Activated naive CD4-positive, alpha-beta T cell treated with anti-CD3 and anti-CD28 coated beads, Interleukin-2, amount 10 ng/mL, durations not matched to agents 7 days and 5 days (primary cell): ENCODE results near the gene SYNE3.
A peak's percentile ranks its signal among the peaks of the same experiment; 100 is the strongest.

Source experiments
- CTCF ChIA-PET: fragments of 350-600 bp; sonication (Branson Sonifier 250); formaldehyde crosslinking; loops from one replicate; lab custom pipeline; 2021; ENCODE audit warnings: antibody characterized with exemption; lab: Charles Lee
- DNase-seq: peaks from one replicate; pipeline ENCODE4 v3.0.0-alpha.2; 2020
- H3K27ac Mint-ChIP-seq: one replicate; pipeline ENCODE4 v1.8.0; 2021; ENCODE audit warnings: mild to moderate bottlenecking, moderate library complexity, mixed read lengths
- H3K27me3 Mint-ChIP-seq: one replicate; pipeline ENCODE4 v1.8.0; 2021; ENCODE audit warnings: mild to moderate bottlenecking, mixed read lengths
- H3K36me3 Mint-ChIP-seq: one replicate; pipeline ENCODE4 v1.8.0; 2021; ENCODE audit warnings: mixed read lengths
- H3K4me1 Mint-ChIP-seq: one replicate; pipeline ENCODE4 v1.8.0; 2021; ENCODE audit warnings: mixed read lengths
- H3K4me3 Mint-ChIP-seq: one replicate; pipeline ENCODE4 v1.8.0; 2021; ENCODE audit warnings: mild to moderate bottlenecking, moderate library complexity, mixed read lengths
- H3K9me3 Mint-ChIP-seq: one replicate; pipeline ENCODE4 v1.8.0; 2021; ENCODE audit warnings: mixed read lengths

The SYNE3 gene

GRCh38 chr14:95547272-95547625 is 30.8 kb upstream of the SYNE3 start:
- Mint-ChIP-seq H3K27me3 (no peaks in the 10 kb centered on the region), H3K9me3 (no peaks in the 10 kb centered on the region), H3K4me1 (peaks cover 2% of the 10 kb centered on the region), H3K27ac (no peak overlapping the region), H3K36me3 (peaks cover 14% of the 10 kb centered on the region), H3K4me3 (no peak overlapping the region)
- no peak for DNase-seq
- CTCF ChIA-PET = interaction anchor here (0.6 to 2.1 kb wide), 4 partner anchors 12 to 136 kb away, joined by 3 to 6 read pairs (median 3); no protein-coding TSS in a partner anchor

DNA sequence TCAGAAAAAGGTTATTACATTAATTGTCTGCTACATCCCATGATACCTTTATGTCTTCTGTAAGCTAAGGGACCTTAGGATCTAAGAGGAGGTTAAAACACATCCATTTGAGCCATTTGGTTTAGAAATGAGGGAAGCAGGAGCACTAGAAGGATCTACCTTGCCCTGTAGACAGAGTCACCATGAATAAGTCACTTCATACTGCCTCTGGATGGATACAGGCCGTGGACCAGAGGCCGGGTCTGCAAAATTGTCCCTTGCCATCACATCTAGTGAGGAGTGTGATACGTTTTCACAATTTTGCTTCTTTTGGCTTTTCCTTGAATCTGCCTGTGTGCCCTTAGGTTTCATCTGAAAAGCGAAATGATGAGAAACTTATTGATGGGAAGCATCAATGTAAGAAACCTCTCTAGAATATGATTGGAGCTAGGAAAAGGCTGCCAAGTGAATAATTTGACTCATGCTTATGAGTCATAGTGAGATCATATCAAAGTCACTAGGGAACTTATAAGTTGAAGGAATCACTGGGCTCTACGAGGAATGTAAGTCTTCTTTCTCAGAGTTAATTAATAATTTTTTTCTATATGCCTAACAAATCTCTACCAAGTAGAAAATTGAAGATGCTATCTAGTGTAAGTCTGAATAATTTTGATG is 29.2 kb upstream of the SYNE3 start:
- CTCF ChIA-PET = interaction anchor here (2.1 kb wide), 1 partner anchor 103 kb away, joined by 6 read pairs; no protein-coding TSS in a partner anchor
- H3K4me3 Mint-ChIP-seq = no peak overlapping the region
- peaks cover 14% of the 10 kb centered on the region for H3K36me3 Mint-ChIP-seq
- no peak for DNase-seq
- no peak overlapping the region for H3K27ac Mint-ChIP-seq
- H3K9me3 Mint-ChIP-seq = no peaks in the 10 kb centered on the region
- peaks cover 2% of the 10 kb centered on the region for H3K4me1 Mint-ChIP-seq
- no peaks in the 10 kb centered on the region for H3K27me3 Mint-ChIP-seq

DNA sequence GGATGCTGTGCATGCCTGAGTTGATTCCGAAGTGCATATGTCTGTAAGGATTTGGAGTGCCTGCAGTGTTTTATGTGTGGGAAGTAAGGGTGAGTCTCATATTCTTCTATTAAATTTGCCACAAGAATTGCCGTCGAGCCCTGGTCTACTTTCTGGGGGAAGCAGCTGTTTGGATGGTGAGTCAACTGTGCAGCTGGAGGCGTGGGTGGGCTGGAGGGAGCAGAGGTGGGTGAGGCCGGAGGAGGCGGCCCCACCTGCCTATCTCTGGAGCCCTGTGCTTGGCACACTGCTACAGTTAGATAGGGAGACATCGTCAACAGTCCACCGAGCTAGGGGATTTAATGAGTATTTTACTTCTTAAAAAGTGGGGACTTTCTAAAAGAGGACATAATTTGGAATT is 28.1 kb upstream of the SYNE3 start:
- Mint-ChIP-seq H3K4me1 (peaks cover 2% of the 10 kb centered on the region), H3K27ac (no peak overlapping the region), H3K4me3 (no peak overlapping the region), H3K9me3 (no peaks in the 10 kb centered on the region), H3K27me3 (no peaks in the 10 kb centered on the region), H3K36me3 (peaks cover 14% of the 10 kb centered on the region)
- CTCF ChIA-PET = no interaction called here
- DNase-seq = no peak

- H3K27ac Mint-ChIP-seq = no peak overlapping the region
- H3K4me1 Mint-ChIP-seq = peaks cover 6% of the 10 kb centered on the region
- CTCF ChIA-PET = interaction anchor here (0.6 kb wide), 1 partner anchor 1485 kb away, joined by 3 read pairs; no protein-coding TSS in a partner anchor
These were observed 26.6 kb upstream of the SYNE3 start for GRCh38 chr14:95543021-95543420.

GRCh38 chr14:95541932-95542930 is 25.8 kb upstream of the SYNE3 start:
- H3K36me3 Mint-ChIP-seq = peaks cover 17% of the 10 kb centered on the region
- no peak overlapping the region for H3K27ac Mint-ChIP-seq
- H3K4me1 Mint-ChIP-seq = peaks cover 13% of the 10 kb centered on the region
- H3K27me3 Mint-ChIP-seq = no peaks in the 10 kb centered on the region
- DNase-seq = no peak
- no peak overlapping the region for H3K4me3 Mint-ChIP-seq
- no peaks in the 10 kb centered on the region for H3K9me3 Mint-ChIP-seq
- CTCF ChIA-PET = interaction anchor here (0.6 to 1.1 kb wide), 2 partner anchors 89 to 1484 kb away, joined by 3 read pairs; no protein-coding TSS in a partner anchor

More at GRCh38 chr14:95543021-95543420, 26.6 kb upstream of the SYNE3 start:
- Mint-ChIP-seq H3K27me3 (no peaks in the 10 kb centered on the region), H3K4me3 (no peak overlapping the region), H3K9me3 (no peaks in the 10 kb centered on the region), H3K36me3 (peaks cover 17% of the 10 kb centered on the region)
- DNase-seq = no peak

GRCh38 chr14:95541346-95541745 is 24.9 kb upstream of the SYNE3 start:
- Mint-ChIP-seq H3K4me1 (peaks cover 22% of the 10 kb centered on the region), H3K27ac (no peak overlapping the region), H3K27me3 (no peaks in the 10 kb centered on the region), H3K9me3 (no peaks in the 10 kb centered on the region), H3K4me3 (no peak overlapping the region), H3K36me3 (peaks cover 17% of the 10 kb centered on the region)
- no peak for DNase-seq
- CTCF ChIA-PET = interaction anchor here (1.1 kb wide), 1 partner anchor 89 kb away, joined by 3 read pairs; no protein-coding TSS in a partner anchor

DNA sequence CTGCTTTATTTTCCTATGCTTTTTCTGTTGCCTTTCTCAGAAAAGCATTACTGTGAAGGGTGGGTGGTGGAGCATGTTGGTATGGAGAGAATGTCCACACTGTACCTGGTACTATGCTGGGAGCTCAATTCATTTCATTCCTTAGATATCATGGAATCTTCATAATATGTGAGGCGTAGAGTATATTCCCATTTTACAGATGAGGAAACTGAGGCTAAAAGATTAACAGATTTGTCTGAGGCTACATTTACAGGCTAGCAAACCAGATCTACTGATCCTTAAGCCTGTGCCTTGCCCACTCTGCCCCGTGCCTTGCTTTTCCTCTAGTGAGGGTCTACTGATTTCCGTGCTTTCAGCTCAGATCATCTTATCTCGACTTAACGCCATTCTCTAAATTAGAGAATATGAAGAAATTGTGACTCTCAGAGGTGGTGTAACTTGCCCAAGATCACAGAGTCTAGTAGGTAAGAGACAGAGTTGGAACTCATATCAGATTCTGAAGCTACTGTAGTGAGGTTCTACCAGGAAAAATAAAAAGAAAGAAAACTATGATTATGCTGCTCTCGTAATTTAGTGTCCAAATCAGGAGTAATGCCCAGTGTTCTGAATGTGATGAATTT is 23.9 kb upstream of the SYNE3 start:
- H3K36me3 Mint-ChIP-seq = peaks cover 14% of the 10 kb centered on the region
- no peaks in the 10 kb centered on the region for H3K9me3 Mint-ChIP-seq
- H3K27ac Mint-ChIP-seq = no peak overlapping the region
- H3K4me1 Mint-ChIP-seq = peaks cover 32% of the 10 kb centered on the region
- H3K27me3 Mint-ChIP-seq = no peaks in the 10 kb centered on the region
- H3K4me3 Mint-ChIP-seq = no peak overlapping the region
- no peak for DNase-seq
- CTCF ChIA-PET = interaction anchor here (1.2 kb wide), 1 partner anchor 111 kb away, joined by 3 read pairs; no protein-coding TSS in a partner anchor

GRCh38 chr14:95538801-95539509 is 22.5 kb upstream of the SYNE3 start:
- CTCF ChIA-PET = interaction anchor here (0.8 to 1.0 kb wide), 2 partner anchors 86 to 386 kb away, joined by 3 read pairs; no protein-coding TSS in a partner anchor
- no peak overlapping the region for H3K27ac Mint-ChIP-seq
- H3K36me3 Mint-ChIP-seq = peaks cover 5% of the 10 kb centered on the region

DNA sequence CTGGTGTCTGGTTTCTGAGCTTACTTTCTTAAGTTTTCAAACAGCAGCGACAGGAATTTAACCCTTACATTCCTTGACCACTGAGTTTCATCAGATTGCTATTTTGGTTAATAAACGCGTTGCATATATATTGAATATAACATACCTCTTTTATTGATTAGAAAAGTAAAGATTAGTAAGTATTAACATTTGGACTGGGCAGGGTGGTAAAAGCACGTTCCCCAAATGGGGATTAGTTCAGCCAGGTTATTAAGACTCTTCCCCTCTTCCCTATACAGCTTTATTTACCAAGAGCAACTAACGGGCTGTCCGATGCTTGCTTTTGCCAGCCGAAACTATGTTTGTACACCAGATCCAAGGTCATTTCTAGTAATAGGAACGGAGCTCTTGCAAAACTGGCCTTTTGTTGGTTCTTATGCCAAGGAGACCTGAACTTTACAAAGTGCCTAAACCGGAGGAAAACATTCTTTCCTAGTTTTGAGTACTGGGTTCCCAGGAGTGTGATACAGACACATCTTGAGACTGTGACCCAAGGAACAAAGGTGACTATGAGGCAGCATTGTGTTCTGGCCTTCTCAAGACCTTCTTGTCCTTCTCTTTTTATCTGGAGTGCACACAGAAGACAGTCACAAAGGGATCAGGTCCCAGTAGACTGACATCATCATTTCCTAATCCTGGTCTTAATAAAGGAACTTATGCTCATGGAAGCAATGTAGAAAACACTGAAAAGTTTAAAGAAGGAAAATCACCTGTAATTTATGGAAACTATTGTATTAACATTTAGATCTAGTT is 21.0 kb upstream of the SYNE3 start:
- DNase-seq = no peak
- Mint-ChIP-seq H3K4me3 (peak overlapping the region; percentile 21), H3K9me3 (no peaks in the 10 kb centered on the region), H3K4me1 (peaks cover 44% of the 10 kb centered on the region), H3K27ac (no peak overlapping the region), H3K27me3 (no peaks in the 10 kb centered on the region), H3K36me3 (peaks cover 5% of the 10 kb centered on the region)
- CTCF ChIA-PET = interaction anchor here (2.1 kb wide), 1 partner anchor 95 kb away, joined by 5 read pairs; no protein-coding TSS in a partner anchor

More at GRCh38 chr14:95538801-95539509, 22.5 kb upstream of the SYNE3 start:
- no peaks in the 10 kb centered on the region for H3K27me3 Mint-ChIP-seq
- H3K9me3 Mint-ChIP-seq = no peaks in the 10 kb centered on the region
- H3K4me1 Mint-ChIP-seq = peaks cover 32% of the 10 kb centered on the region
- H3K4me3 Mint-ChIP-seq = no peak overlapping the region
- DNase-seq = no peak

DNA sequence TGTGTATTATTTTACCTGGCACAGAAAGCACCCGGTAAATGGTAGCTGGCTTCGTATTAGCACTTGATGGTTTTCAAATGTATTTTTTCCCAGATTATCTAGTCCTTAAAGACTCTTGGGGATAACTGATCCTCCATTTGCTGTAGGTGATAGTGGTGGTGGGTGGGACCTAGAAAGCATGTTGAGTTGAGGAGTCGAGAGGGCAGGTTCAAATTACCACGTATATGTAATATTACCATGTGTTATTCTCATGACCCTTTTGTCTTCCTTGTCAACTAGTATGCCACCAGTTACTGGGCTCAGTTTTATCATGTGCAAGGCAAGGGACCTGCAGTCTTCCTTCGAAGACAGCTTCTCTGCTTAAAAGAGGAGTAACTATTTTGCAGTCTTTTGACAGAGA is 20.2 kb upstream of the SYNE3 start:
- peaks cover 51% of the 10 kb centered on the region for H3K4me1 Mint-ChIP-seq
- no peak for DNase-seq
- no peaks in the 10 kb centered on the region for H3K9me3 Mint-ChIP-seq
- H3K27ac Mint-ChIP-seq = no peak overlapping the region
- peaks cover 9% of the 10 kb centered on the region for H3K36me3 Mint-ChIP-seq
- H3K4me3 Mint-ChIP-seq = peak overlapping the region; percentile 84
- H3K27me3 Mint-ChIP-seq = no peaks in the 10 kb centered on the region
- CTCF ChIA-PET = interaction anchor here (0.8 to 2.1 kb wide), 3 partner anchors 93 to 109 kb away, joined by 3 to 5 read pairs (median 3); no protein-coding TSS in a partner anchor

GRCh38 chr14:95536036-95536593 is 19.7 kb upstream of the SYNE3 start:
- peaks cover 56% of the 10 kb centered on the region for H3K4me1 Mint-ChIP-seq
- no peaks in the 10 kb centered on the region for H3K27me3 Mint-ChIP-seq
- CTCF ChIA-PET = interaction anchor here (0.8 to 3.6 kb wide), 4 partner anchors 92 to 109 kb away, joined by 3 to 20 read pairs (median 4); no protein-coding TSS in a partner anchor
- peaks cover 9% of the 10 kb centered on the region for H3K36me3 Mint-ChIP-seq
- no peaks in the 10 kb centered on the region for H3K9me3 Mint-ChIP-seq
- no peak for DNase-seq
- peak overlapping the region; percentile 84 for H3K4me3 Mint-ChIP-seq
- H3K27ac Mint-ChIP-seq = peak overlapping the region; percentile 80
